Measurements from ENCODE around the gene TMEM207.

TMEM207 gene

DNA sequence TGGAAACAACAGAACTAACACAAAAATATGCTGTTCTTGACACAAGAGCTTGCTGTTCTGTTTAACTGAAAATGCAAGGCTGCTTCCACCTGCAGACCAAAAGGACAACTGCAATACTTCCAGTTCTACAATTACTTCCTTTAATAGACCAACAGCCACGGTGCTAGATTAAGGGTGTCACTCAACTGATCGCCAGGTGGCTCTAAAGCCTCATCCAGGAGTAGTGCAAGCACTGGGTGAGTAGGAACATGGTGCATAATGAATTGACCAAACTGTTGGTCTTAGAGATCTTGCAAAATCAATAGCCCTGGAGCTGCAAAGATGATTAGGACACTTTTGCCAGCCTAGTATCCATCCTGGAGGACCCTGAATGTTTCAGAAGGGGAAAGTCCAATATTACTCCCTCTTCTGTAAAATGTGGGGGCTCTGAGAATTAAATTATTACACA lies 65.4 kb downstream of the TMEM207 start:
- no peak for DNase-seq

DNA sequence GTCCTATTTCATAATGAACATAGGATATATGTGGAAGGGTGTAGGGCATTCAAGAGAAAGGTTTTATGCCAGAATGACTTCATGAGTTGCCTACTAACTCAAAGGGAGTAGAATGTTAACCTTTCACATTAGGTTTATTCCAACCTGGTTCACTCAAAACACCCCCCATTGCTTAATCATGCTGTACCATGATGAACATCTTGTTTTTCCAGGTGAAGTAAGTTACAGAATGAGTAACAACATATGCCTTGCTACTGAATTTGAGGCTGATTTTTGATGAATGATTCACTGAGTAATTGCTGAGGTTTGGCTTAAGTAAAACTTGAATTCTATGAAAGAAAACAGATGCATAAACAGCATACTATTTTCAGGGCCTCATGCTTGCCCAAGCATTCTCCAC lies 67.6 kb downstream of the TMEM207 start:
- no peak for DNase-seq

DNA sequence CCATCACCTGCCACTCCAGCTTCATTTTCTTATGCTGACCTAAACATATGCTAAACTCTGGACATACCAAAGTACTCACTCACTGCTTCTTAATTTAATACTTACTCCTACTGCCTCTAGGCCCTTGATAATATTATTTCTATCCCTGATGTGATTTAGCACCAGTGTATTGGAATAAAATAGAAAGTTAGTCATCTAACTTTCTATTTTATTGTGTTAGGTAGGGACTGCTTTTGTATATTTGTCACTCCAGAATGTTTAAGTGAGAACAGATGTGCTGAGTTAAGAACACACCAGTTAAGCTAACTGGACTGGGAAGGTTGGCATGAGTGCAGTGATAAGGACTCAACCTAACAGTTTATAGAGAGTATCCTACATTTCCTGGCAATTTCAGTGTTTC lies 68.3 kb downstream of the TMEM207 start:
- DNase-seq, result no peak

DNA sequence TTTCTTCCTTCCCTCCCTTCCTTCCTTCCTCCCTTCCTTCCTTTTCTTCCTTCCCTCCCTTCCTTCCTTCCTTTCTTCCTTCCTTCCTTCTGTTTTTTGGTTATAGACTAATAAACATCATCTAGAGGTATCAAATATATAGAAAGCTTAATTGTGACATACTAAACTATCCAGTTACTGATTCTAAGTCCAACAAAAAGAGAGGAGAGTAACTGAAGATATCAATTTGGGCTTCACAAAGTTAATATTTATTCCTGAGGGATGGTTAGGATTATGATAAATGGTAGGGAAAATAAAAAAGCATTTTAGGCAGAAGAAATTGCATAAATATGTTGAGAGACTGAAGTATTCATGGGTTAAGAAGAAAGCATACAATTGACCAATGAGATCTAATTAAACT lies 69.5 kb downstream of the TMEM207 start:
- no peak for DNase-seq
